ENCODE results near the gene ZBTB45.
A peak's percentile ranks its signal among the peaks of the same experiment; 100 is the strongest.

Gene ZBTB45

GRCh38 chr19:58557221-58558065, 37.8 kb upstream of the ZBTB45 start:
- Mint-ChIP-seq H3K36me3 (peaks cover 13% of the 10 kb centered on the region), H3K27me3 (no peaks in the 10 kb centered on the region), H3K9me3 (ENCODE audit: low read depth) (no peaks in the 10 kb centered on the region), H3K27ac (peak overlapping the region; percentile 90), H3K4me3 (peak overlapping the region; percentile 93), H3K4me1 (ENCODE audit: low read depth) (peaks cover 62% of the 10 kb centered on the region)

GRCh38 chr19:58556622-58557220, 37.1 kb upstream of the ZBTB45 start:
- H3K9me3 Mint-ChIP-seq (ENCODE audit: low read depth): no peaks in the 10 kb centered on the region
- peak overlapping the region; percentile 85 for H3K27ac Mint-ChIP-seq
- peaks cover 63% of the 10 kb centered on the region for H3K4me1 Mint-ChIP-seq (ENCODE audit: low read depth)
- peaks cover 13% of the 10 kb centered on the region for H3K36me3 Mint-ChIP-seq
- peak overlapping the region; percentile 93 for H3K4me3 Mint-ChIP-seq
- no peaks in the 10 kb centered on the region for H3K27me3 Mint-ChIP-seq

DNA sequence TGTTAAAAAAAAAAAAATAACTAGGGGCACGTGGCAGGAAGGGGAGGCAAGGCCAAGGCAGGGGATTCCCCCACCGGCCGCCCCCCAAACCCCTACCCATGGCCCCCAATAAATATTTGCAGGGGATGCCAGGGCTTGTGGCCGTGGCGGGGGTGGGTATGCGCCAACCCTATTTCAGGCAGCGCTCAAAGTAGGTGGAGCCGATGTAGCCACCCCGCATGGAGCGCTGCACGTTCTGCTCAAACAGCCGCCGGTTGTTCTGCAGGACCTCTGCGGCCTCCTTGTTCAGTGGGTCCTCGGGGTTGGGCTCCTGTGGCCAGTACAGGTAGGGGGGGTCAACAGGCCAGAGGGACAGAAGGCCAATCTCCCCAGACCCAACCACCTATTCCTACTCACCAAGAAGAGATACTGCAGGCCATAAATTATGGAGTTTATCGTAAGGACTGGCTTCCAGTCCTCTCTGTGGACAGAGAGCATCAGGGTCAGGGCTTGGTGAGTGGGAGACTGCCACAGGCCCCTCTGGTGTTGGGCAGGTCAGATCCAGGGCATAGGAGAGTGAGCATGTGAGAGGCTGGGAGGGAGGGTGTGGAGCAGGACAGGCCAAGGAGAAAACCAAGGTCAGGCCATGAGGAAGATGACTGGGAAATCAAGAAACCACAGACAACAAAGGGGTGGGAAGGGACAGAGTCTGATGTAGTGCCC, 36.5 kb upstream of the ZBTB45 start:
- Mint-ChIP-seq H3K4me1 (ENCODE audit: low read depth) (peaks cover 58% of the 10 kb centered on the region), H3K27me3 (no peaks in the 10 kb centered on the region), H3K9me3 (ENCODE audit: low read depth) (no peaks in the 10 kb centered on the region), H3K27ac (peak overlapping the region; percentile 94), H3K36me3 (peaks cover 13% of the 10 kb centered on the region), H3K4me3 (peak overlapping the region; percentile 93)

- H3K4me3 Mint-ChIP-seq: peak overlapping the region; percentile 93
- no peaks in the 10 kb centered on the region for H3K27me3 Mint-ChIP-seq
- peaks cover 54% of the 10 kb centered on the region for H3K4me1 Mint-ChIP-seq (ENCODE audit: low read depth)
- peak overlapping the region; percentile 94 for H3K27ac Mint-ChIP-seq
- H3K9me3 Mint-ChIP-seq (ENCODE audit: low read depth): no peaks in the 10 kb centered on the region
- H3K36me3 Mint-ChIP-seq: peaks cover 13% of the 10 kb centered on the region
Observed at GRCh38 chr19:58555369-58555885, 35.8 kb upstream of the ZBTB45 start.

GRCh38 chr19:58554494-58555368, 35.1 kb upstream of the ZBTB45 start, which contains the start of gene CHMP2A:
Gene CHMP2A, minus strand, starts transcription at chr19:58555105. Its CDS starts 893 bp downstream, at chr19:58554212.
- peaks cover 48% of the 10 kb centered on the region for H3K4me1 Mint-ChIP-seq (ENCODE audit: low read depth)
- H3K9me3 Mint-ChIP-seq (ENCODE audit: low read depth): no peaks in the 10 kb centered on the region
- H3K36me3 Mint-ChIP-seq: peaks cover 13% of the 10 kb centered on the region
- H3K27ac Mint-ChIP-seq: peak within 1 kb of the TSS; percentile 94
- peak within 1 kb of the TSS; percentile 93 for H3K4me3 Mint-ChIP-seq
- no peaks in the 10 kb centered on the region for H3K27me3 Mint-ChIP-seq

DNA sequence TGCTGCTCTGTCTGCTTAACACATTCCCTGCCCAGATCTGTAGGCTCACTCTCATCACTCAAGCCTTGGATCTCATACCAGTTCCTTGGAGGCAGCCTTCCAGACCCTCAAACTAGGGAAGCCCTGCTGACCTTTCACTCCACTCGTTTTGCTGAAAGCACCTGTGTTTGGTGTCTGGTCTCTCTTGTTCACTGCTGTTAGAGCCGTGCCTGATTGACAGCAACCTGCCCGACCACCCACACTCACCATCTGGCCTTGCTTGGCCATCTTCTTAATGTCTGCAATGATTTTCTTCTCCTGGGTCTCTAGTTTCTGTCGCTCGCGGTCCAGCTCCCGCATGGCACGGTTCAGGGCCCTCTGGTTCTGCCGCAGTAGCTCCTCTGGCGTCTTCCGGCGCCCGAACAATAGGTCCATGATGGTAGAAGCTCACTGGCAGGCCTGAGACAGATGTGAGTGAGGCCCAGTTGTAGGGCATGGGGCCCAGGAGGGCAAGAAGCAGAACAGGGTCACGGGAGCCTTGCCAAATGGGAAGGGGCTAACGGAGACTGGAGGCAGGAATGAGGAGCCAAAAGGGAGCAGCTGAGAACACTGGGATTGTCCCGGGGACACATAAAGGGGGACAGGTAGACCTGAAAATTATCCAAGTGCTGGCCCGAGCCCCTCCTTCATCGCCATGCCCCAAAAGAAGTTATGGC, 34.3 kb upstream of the ZBTB45 start:
- Mint-ChIP-seq H3K36me3 (peaks cover 13% of the 10 kb centered on the region), H3K4me1 (ENCODE audit: low read depth) (peaks cover 46% of the 10 kb centered on the region), H3K27ac (peak overlapping the region; percentile 94), H3K4me3 (peak overlapping the region; percentile 93), H3K9me3 (ENCODE audit: low read depth) (no peaks in the 10 kb centered on the region), H3K27me3 (no peaks in the 10 kb centered on the region)

DNA sequence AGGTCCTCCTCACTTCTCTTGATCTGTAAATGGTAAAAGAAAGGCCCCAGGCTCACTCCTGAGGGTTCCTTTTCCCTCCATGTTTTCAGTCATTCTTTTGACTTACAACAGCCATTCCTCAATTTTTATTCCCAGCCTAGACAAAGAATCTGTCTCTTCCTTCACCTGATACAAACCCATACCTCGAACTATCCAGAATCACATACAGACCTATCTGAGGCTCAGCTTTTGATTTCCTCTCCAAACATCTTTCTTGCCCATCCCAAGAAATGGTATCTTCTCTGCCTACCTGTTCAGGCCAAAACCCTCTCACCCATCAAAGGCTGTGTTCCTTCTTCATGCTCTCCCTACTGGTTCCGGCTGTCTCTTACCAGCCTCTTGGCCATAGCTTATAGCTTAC, 33.0 kb upstream of the ZBTB45 start:
- peak overlapping the region; percentile 81 for H3K27ac Mint-ChIP-seq
- H3K4me1 Mint-ChIP-seq (ENCODE audit: low read depth): peaks cover 49% of the 10 kb centered on the region
- H3K36me3 Mint-ChIP-seq: peaks cover 18% of the 10 kb centered on the region
- H3K4me3 Mint-ChIP-seq: peak overlapping the region; percentile 71
- no peaks in the 10 kb centered on the region for H3K9me3 Mint-ChIP-seq (ENCODE audit: low read depth)
- H3K27me3 Mint-ChIP-seq: no peaks in the 10 kb centered on the region

- no peaks in the 10 kb centered on the region for H3K9me3 Mint-ChIP-seq (ENCODE audit: low read depth)
- H3K4me1 Mint-ChIP-seq (ENCODE audit: low read depth): peaks cover 50% of the 10 kb centered on the region
- H3K27ac Mint-ChIP-seq: peak overlapping the region; percentile 81
- H3K27me3 Mint-ChIP-seq: no peaks in the 10 kb centered on the region
- H3K36me3 Mint-ChIP-seq: peaks cover 18% of the 10 kb centered on the region
- peak overlapping the region; percentile 71 for H3K4me3 Mint-ChIP-seq
Observed at GRCh38 chr19:58551577-58552471, 32.2 kb upstream of the ZBTB45 start.

- H3K9me3 Mint-ChIP-seq (ENCODE audit: low read depth): no peaks in the 10 kb centered on the region
- peaks cover 16% of the 10 kb centered on the region for H3K36me3 Mint-ChIP-seq
- H3K4me1 Mint-ChIP-seq (ENCODE audit: low read depth): peaks cover 50% of the 10 kb centered on the region
- no peaks in the 10 kb centered on the region for H3K27me3 Mint-ChIP-seq
- no peak overlapping the region for H3K27ac Mint-ChIP-seq
- H3K4me3 Mint-ChIP-seq: no peak overlapping the region
Observed at GRCh38 chr19:58551123-58551497, 31.5 kb upstream of the ZBTB45 start.

DNA sequence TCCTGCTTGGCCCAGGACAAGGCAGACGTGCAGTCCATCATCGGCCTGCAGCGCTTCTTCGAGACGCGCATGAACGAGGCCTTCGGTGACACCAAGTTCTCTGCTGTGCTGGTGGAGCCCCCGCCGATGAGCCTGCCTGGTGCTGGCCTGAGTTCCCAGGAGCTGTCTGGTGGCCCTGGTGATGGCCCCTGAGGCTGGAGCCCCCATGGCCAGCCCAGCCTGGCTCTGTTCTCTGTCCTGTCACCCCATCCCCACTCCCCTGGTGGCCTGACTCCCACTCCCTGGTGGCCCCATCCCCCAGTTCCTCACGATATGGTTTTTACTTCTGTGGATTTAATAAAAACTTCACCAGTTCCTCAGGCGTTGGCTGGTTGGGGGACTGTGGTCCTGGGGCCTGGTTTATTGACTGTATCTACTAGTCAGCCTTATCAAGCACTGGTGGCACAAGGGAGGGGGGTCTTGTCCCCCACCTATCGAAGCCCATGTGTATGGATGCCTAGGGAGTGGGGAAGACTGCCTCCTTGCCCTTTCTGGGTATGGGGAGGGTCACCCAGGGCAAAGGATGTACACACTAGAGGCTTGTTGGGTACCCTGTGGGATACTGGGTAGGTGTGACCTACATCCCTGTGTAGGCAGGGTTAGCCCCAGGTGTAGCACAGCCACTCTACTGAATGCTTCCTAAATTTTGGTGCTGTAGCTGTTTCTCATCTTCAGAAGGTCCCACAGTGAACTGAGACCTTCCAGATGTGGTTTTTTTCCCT, 30.9 kb upstream of the ZBTB45 start:
- no peaks in the 10 kb centered on the region for H3K27me3 Mint-ChIP-seq
- no peak overlapping the region for H3K27ac Mint-ChIP-seq
- H3K4me3 Mint-ChIP-seq: no peak overlapping the region
- H3K36me3 Mint-ChIP-seq: peaks cover 20% of the 10 kb centered on the region
- H3K4me1 Mint-ChIP-seq (ENCODE audit: low read depth): peaks cover 55% of the 10 kb centered on the region
- H3K9me3 Mint-ChIP-seq (ENCODE audit: low read depth): no peaks in the 10 kb centered on the region

- Mint-ChIP-seq H3K4me1 (ENCODE audit: low read depth) (peaks cover 49% of the 10 kb centered on the region), H3K4me3 (no peak overlapping the region), H3K9me3 (ENCODE audit: low read depth) (no peaks in the 10 kb centered on the region), H3K27ac (no peak overlapping the region), H3K27me3 (no peaks in the 10 kb centered on the region), H3K36me3 (peaks cover 20% of the 10 kb centered on the region)
Observed at GRCh38 chr19:58549664-58550361, 30.2 kb upstream of the ZBTB45 start.

Data from activated naive CD8-positive, alpha-beta T cell (primary cell).